DOHH2 (cell line): Measurements from ENCODE around the gene AKAP13.
"Not testable (repeated sequence)": the region's sequence is repeated elsewhere in the genome, so short reads cannot be mapped to it uniquely, and the experiment has no call there.

ENCODE experiments used
- H3F3A ChIP-seq: fragments of 200-600 bp; sonication (generic), shearing (Covaris generic); 2 replicates; pipeline ENCODE4 v1.6.0; 2016; ENCODE audit warnings: antibody characterized with exemption, mild to moderate bottlenecking; ENCODE audit not compliant: control insufficient read depth, insufficient read depth
- H3K27ac ChIP-seq: fragments of 200-600 bp; sonication (generic); 2 replicates; pipeline ENCODE4 v1.5.1; 2014; ENCODE audit warnings: low read depth, mild to moderate bottlenecking, low read length, moderate library complexity
- H3K27me3 ChIP-seq: fragments of 200-600 bp; sonication (generic); 2 replicates; pipeline ENCODE4 v1.6.1; 2014; ENCODE audit warnings: mild to moderate bottlenecking, low read length, mixed read lengths; ENCODE audit not compliant: control insufficient read depth
- H3K36me3 ChIP-seq: fragments of 200-600 bp; sonication (generic); 2 replicates; pipeline ENCODE4 v1.6.1; 2014; ENCODE audit warnings: mild to moderate bottlenecking, low read length, moderate library complexity, mixed read lengths; ENCODE audit not compliant: control insufficient read depth
- H3K4me1 ChIP-seq: fragments of 200-600 bp; sonication (generic); 2 replicates; pipeline ENCODE4 v1.6.1; 2014; ENCODE audit warnings: mild to moderate bottlenecking, low read length, mixed read lengths; ENCODE audit not compliant: control insufficient read depth
- H3K4me2 ChIP-seq: fragments of 200-600 bp; sonication (generic); 2 replicates; pipeline ENCODE4 v1.6.0; 2014; ENCODE audit warnings: mild to moderate bottlenecking, low read length, moderate library complexity
- H3K4me3 ChIP-seq: fragments of 200-600 bp; sonication (generic); 2 replicates; pipeline ENCODE4 v1.5.1; 2014; ENCODE audit warnings: mild to moderate bottlenecking, low read length, mixed read lengths
- H3K79me2 ChIP-seq: fragments of 200-600 bp; sonication (generic); 2 replicates; pipeline ENCODE4 v1.6.1; 2014; ENCODE audit warnings: mild to moderate bottlenecking, low read length, mixed read lengths; ENCODE audit not compliant: control insufficient read depth
- H3K9me2 ChIP-seq: fragments of 200-600 bp; sonication (generic); replicated peaks from 2 replicates; pipeline ENCODE4 v1.6.1; 2014; ENCODE audit warnings: mild to moderate bottlenecking, low read length, mixed read lengths; ENCODE audit not compliant: control insufficient read depth
- H3K9me3 ChIP-seq: fragments of 200-600 bp; sonication (generic); 2 replicates; pipeline ENCODE4 v1.6.1; 2014; ENCODE audit warnings: antibody characterized with exemption, low read length, mixed read lengths; ENCODE audit not compliant: control insufficient read depth, insufficient read depth
- H4K20me1 ChIP-seq: fragments of 200-600 bp; sonication (generic); 2 replicates; pipeline ENCODE4 v1.6.0; 2014; ENCODE audit warnings: low read depth, mild to moderate bottlenecking, antibody characterized with exemption, low read length, moderate library complexity; ENCODE audit not compliant: control insufficient read depth, insufficient read depth
- EZH2phosphoT487 ChIP-seq: fragments of 200-600 bp; sonication (generic); IDR thresholded peaks from 2 replicates; pipeline ENCODE4 v1.6.1; 2017; ENCODE audit warnings: borderline replicate concordance, mild to moderate bottlenecking, antibody characterized with exemption, low read length, moderate library complexity, mixed read lengths
- TF ChIP-seq, protein P1 (sequence below): fragments of 200-600 bp; sonication (generic); IDR thresholded peaks from one replicate; pipeline ENCODE4 v1.5.1; 2014; ENCODE audit warnings: antibody characterized with exemption, mild to moderate bottlenecking, low read depth, low read length; ENCODE audit not compliant: poor library complexity, severe bottlenecking

AKAP13 gene

GRCh38 chr15:85477730-85478129 is 97.3 kb downstream of the AKAP13 start:
- H4K20me1 ChIP-seq, result no peaks in the 10 kb centered on the region
- peak overlapping the region; percentile 97; the same call in 1 of the 2 replicates for H3K27ac ChIP-seq
- peak overlapping the region; percentile 10; the same call in 1 of the 2 replicates for H3K4me3 ChIP-seq
- peak overlapping the region; percentile 89 for H3K4me2 ChIP-seq
- peaks cover 99% of the 10 kb centered on the region for H3K4me1 ChIP-seq
- H3K9me2 ChIP-seq, result no peaks in the 10 kb centered on the region
- no peaks in the 10 kb centered on the region for H3K27me3 ChIP-seq
- peaks cover 36% of the 10 kb centered on the region for H3F3A ChIP-seq
- H3K79me2 ChIP-seq, result peaks cover 95% of the 10 kb centered on the region
- H3K9me3 ChIP-seq, result no peaks in the 10 kb centered on the region
- TF ChIP-seq, protein P1, sequence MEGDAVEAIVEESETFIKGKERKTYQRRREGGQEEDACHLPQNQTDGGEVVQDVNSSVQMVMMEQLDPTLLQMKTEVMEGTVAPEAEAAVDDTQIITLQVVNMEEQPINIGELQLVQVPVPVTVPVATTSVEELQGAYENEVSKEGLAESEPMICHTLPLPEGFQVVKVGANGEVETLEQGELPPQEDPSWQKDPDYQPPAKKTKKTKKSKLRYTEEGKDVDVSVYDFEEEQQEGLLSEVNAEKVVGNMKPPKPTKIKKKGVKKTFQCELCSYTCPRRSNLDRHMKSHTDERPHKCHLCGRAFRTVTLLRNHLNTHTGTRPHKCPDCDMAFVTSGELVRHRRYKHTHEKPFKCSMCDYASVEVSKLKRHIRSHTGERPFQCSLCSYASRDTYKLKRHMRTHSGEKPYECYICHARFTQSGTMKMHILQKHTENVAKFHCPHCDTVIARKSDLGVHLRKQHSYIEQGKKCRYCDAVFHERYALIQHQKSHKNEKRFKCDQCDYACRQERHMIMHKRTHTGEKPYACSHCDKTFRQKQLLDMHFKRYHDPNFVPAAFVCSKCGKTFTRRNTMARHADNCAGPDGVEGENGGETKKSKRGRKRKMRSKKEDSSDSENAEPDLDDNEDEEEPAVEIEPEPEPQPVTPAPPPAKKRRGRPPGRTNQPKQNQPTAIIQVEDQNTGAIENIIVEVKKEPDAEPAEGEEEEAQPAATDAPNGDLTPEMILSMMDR, result no peak
- no peak for TF ChIP-seq EZH2phosphoT487
- H3K36me3 ChIP-seq, result peaks cover 12% of the 10 kb centered on the region; the same call in 1 of the 2 replicates

GRCh38 chr15:85479071-85479647 is 98.8 kb downstream of the AKAP13 start:
- no peak overlapping the region for H3K4me3 ChIP-seq
- H4K20me1 ChIP-seq, result no peaks in the 10 kb centered on the region
- no peak overlapping the region for H3K27ac ChIP-seq
- no peaks in the 10 kb centered on the region for H3K9me2 ChIP-seq
- no peaks in the 10 kb centered on the region for H3K9me3 ChIP-seq
- H3K36me3 ChIP-seq, result peaks cover 7% of the 10 kb centered on the region; the same call in 1 of the 2 replicates
- peaks cover 25% of the 10 kb centered on the region for H3F3A ChIP-seq
- no peaks in the 10 kb centered on the region for H3K27me3 ChIP-seq
- no peak for TF ChIP-seq EZH2phosphoT487
- TF ChIP-seq, protein P1, result no peak
- H3K79me2 ChIP-seq, result peaks cover 92% of the 10 kb centered on the region
- H3K4me1 ChIP-seq, result peaks cover 96% of the 10 kb centered on the region
- H3K4me2 ChIP-seq, result peak overlapping the region; percentile 27

GRCh38 chr15:85480923-85481322 is 100.5 kb downstream of the AKAP13 start:
- Histone ChIP-seq H3K36me3 (peaks cover 6% of the 10 kb centered on the region; the same call in 1 of the 2 replicates), H3F3A (peaks cover 14% of the 10 kb centered on the region), H3K9me3 (no peaks in the 10 kb centered on the region), H4K20me1 (no peaks in the 10 kb centered on the region), H3K4me3 (peak overlapping the region; percentile 19), H3K4me1 (peaks cover 96% of the 10 kb centered on the region), H3K9me2 (no peaks in the 10 kb centered on the region), H3K27me3 (no peaks in the 10 kb centered on the region), H3K27ac (peak overlapping the region; percentile 36), H3K4me2 (peak overlapping the region; percentile 57), H3K79me2 (peaks cover 97% of the 10 kb centered on the region)
- TF ChIP-seq EZH2phosphoT487, result no peak
- TF ChIP-seq, protein P1, result no peak

GRCh38 chr15:85481543-85481942 is 101.1 kb downstream of the AKAP13 start:
- not testable (repeated sequence) for H3K27me3 ChIP-seq, H4K20me1 ChIP-seq, H3K9me2 ChIP-seq, H3K36me3 ChIP-seq, H3K9me3 ChIP-seq
- Histone ChIP-seq H3K4me2 (peak overlapping the region; percentile 57), H3K79me2 (peaks cover 97% of the 10 kb centered on the region), H3K4me1 (peaks cover 96% of the 10 kb centered on the region), H3K27ac (peak overlapping the region; percentile 36), H3K4me3 (peak overlapping the region; percentile 30; the same call in 1 of the 2 replicates), H3F3A (peaks cover 13% of the 10 kb centered on the region; the same call in 1 of the 2 replicates)
